HCT116 (cell line): Measurements from ENCODE around the gene PRKACA. TPM values are rescaled to one million over a fixed set of nuclear protein-coding genes. Genes with fewer than 3 reads are reported as not detected.
A peak's percentile ranks its signal among the peaks of the same experiment; 100 is the strongest.

ENCODE experiments used
- ATAC-seq: fragments of 200-7000 bp; cut with Tn5 transposase; 2 replicates; pipeline ENCODE4 v1.9.1; 2020; ENCODE audit warnings: mild to moderate bottlenecking, moderate library complexity
- BruUV-seq: library from RNA; stranded (reverse); fragments of 400-500 nt; replicated peaks from 2 replicates; lab custom pipeline; 2021; lab: Mats Ljungman, UMichigan
- CTCF ChIA-PET: fragments of 300-600 bp; sonication (Branson Sonifier 250); formaldehyde crosslinking; loops from one replicate; lab custom pipeline; 2021; ENCODE audit warnings: antibody characterized with exemption; lab: Charles Lee
- POLR2A ChIA-PET: fragments of 300-600, 350-600 bp; sonication (Branson Sonifier 250); formaldehyde crosslinking; loops from one replicate; lab custom pipeline; 2021; ENCODE audit warnings: antibody characterized with exemption; lab: Charles Lee
- RAD21 ChIA-PET, 2 experiments: fragments of 300-600 bp; sonication (Branson Sonifier 250); formaldehyde crosslinking; loops; one replicate each; lab custom pipeline; 2023; ENCODE audit warnings: low total read pairs in 2 of 2; ENCODE audit not compliant: uncharacterized antibody in 2 of 2, unreplicated experiment in 2 of 2, low non-redundant PET in 1 of 2; lab: Charles Lee
- DNase-seq: peaks from one replicate; pipeline ENCODE4 v3.0.0-alpha.2; 2010; ENCODE audit warnings: low read depth, low spot score
- H2AFZ ChIP-seq: fragments of 200-600 bp; shearing (Covaris generic), sonication (generic); 2 replicates; pipeline ENCODE4 v1.6.1; 2017; ENCODE audit warnings: low read depth, mixed run types, mixed read lengths, antibody characterized with exemption, low read length; ENCODE audit not compliant: poor library complexity, severe bottlenecking
- H3K27ac ChIP-seq: 2 replicates; pipeline ENCODE4 v1.5.1; 2012; ENCODE audit warnings: low read depth, low read length
- H3K27me3 ChIP-seq: fragments of 200-600 bp; sonication (generic); 2 replicates; pipeline ENCODE4 v1.6.1; 2016; ENCODE audit warnings: mixed run types, low read length, mixed read lengths; ENCODE audit not compliant: insufficient read depth
- H3K36me3 ChIP-seq, 2 experiments: fragments of 200-500 bp in 1 of 2; fragments of 200-600 bp in 1 of 2; sonication (Bioruptor generic) in 1 of 2; sonication (generic) in 1 of 2; 2 replicates each; pipeline versions ENCODE4 v1.5.1 to v1.6.1; 2014 to 2016; ENCODE audit warnings: low read length in 2 of 2, inconsistent platforms in 1 of 2, mixed read lengths in 1 of 2, mixed run types in 1 of 2; ENCODE audit not compliant: insufficient read depth in 2 of 2, control insufficient read depth in 1 of 2
- H3K4me1 ChIP-seq, 2 experiments: fragments of 200-600 bp in 1 of 2; sonication (generic) in 1 of 2; 2 replicates each; pipeline versions ENCODE4 v1.5.1 to v1.6.1; 2012 to 2017; ENCODE audit warnings: low read length in 2 of 2, inconsistent platforms in 1 of 2, mild to moderate bottlenecking in 1 of 2, mixed read lengths in 1 of 2, mixed run types in 1 of 2, moderate library complexity in 1 of 2; ENCODE audit not compliant: insufficient read depth in 2 of 2, control insufficient read depth in 1 of 2
- H3K4me2 ChIP-seq: fragments of 200-600 bp; sonication (generic); 2 replicates; pipeline ENCODE4 v1.6.1; 2017; ENCODE audit warnings: mixed run types, low read length, mixed read lengths
- H3K4me3 ChIP-seq, 2 experiments: fragments of 200-600 bp in 1 of 2; sonication (generic) in 1 of 2; replicated peaks in 1 of 2; 2 replicates each; pipeline ENCODE4 v1.5.1; 2011 to 2016; ENCODE audit warnings: low read length in 2 of 2, control low read depth in 1 of 2, low read depth in 1 of 2, mild to moderate bottlenecking in 1 of 2, mixed read lengths in 1 of 2, mixed run types in 1 of 2
- H3K79me2 ChIP-seq: fragments of 200-600 bp; sonication (generic); 2 replicates; pipeline ENCODE4 v1.6.1; 2017; ENCODE audit warnings: mild to moderate bottlenecking, mixed run types, low read length, moderate library complexity, mixed read lengths; ENCODE audit not compliant: insufficient read depth
- H3K9ac ChIP-seq: fragments of 200-600 bp; sonication (generic); 2 replicates; pipeline ENCODE4 v1.6.1; 2016; ENCODE audit warnings: low read length, mixed read lengths
- H3K9me2 ChIP-seq: fragments of 200-600 bp; sonication (generic), shearing (Covaris generic); 2 replicates; pipeline ENCODE4 v1.6.1; 2017; ENCODE audit warnings: mixed run types, mild to moderate bottlenecking, moderate library complexity; ENCODE audit not compliant: insufficient read depth
- H3K9me3 ChIP-seq, 2 experiments: fragments of 200-500 bp in 1 of 2; fragments of 200-600 bp in 1 of 2; sonication (Bioruptor generic) in 1 of 2; sonication (generic) in 1 of 2; 2 replicates each; pipeline ENCODE4 v1.6.1; 2014 to 2017; ENCODE audit warnings: low read length in 2 of 2, mixed read lengths in 2 of 2, inconsistent platforms in 1 of 2, low read depth in 1 of 2, mild to moderate bottlenecking in 1 of 2, mixed run types in 1 of 2, moderate library complexity in 1 of 2; ENCODE audit not compliant: control insufficient read depth in 1 of 2, insufficient read depth in 1 of 2
- H4K20me1 ChIP-seq: fragments of 200-600 bp; sonication (generic), shearing (Covaris generic); 2 replicates; pipeline ENCODE4 v1.6.1; 2017; ENCODE audit warnings: mixed run types, mild to moderate bottlenecking, moderate library complexity; ENCODE audit not compliant: insufficient read depth
- CBX3 ChIP-seq: IDR thresholded peaks from 2 replicates; pipeline ENCODE4 v1.6.1; 2012; ENCODE audit warnings: low read depth
- CEBPB ChIP-seq: IDR thresholded peaks from 2 replicates; pipeline ENCODE4 v1.6.1; 2012; ENCODE audit warnings: low read depth
- FOSL1 ChIP-seq: IDR thresholded peaks from 2 replicates; pipeline ENCODE4 v1.6.1; 2012; ENCODE audit warnings: low read depth
- JUND ChIP-seq: IDR thresholded peaks from 2 replicates; pipeline ENCODE4 v1.6.1; 2012
- POLR2A ChIP-seq: IDR thresholded peaks from 2 replicates; pipeline ENCODE4 v1.7.0; 2011; ENCODE audit warnings: borderline replicate concordance; ENCODE audit not compliant: insufficient read depth, insufficient read length; ENCODE audit errors: extremely low read depth
- SIN3A ChIP-seq: IDR thresholded peaks from 2 replicates; pipeline ENCODE4 v1.6.1; 2012; ENCODE audit warnings: low read depth
- SP1 ChIP-seq: IDR thresholded peaks from 2 replicates; pipeline ENCODE4 v1.6.1; 2012; ENCODE audit warnings: low read depth
- TCF7L2 ChIP-seq: IDR thresholded peaks from 2 replicates; pipeline ENCODE4 v1.7.0; 2011; ENCODE audit warnings: borderline replicate concordance, inconsistent platforms; ENCODE audit not compliant: insufficient read depth, insufficient read length; ENCODE audit errors: extremely low read depth
- ZFX ChIP-seq: fragments of 450-650 bp; IDR thresholded peaks from 2 replicates; pipeline ENCODE4 v1.6.1; 2017
- ZNF274 ChIP-seq: fragments of 200-500 bp; sonication (Bioruptor generic); IDR thresholded peaks from 2 replicates; pipeline ENCODE4 v1.6.1; 2014; ENCODE audit warnings: mild to moderate bottlenecking, low read depth, low read length, inconsistent platforms
- intact Hi-C: fragments of 100-400 bp; cut with micrococcal nuclease; formaldehyde crosslinking; loops from 2 replicates; pipeline ENCODE4 v1.10.0; 2022
- total RNA-seq: library from RNA; stranded (reverse); gene quantifications from one replicate; pipeline ENCODE4 v1.2.1, GENCODE V29; 2021; ENCODE audit not compliant: unreplicated experiment
- TF ChIP-seq, protein P1 (sequence below): IDR thresholded peaks from 2 replicates; pipeline ENCODE4 v1.6.1; 2012; ENCODE audit warnings: low read depth
- TF ChIP-seq, protein P2 (sequence below): IDR thresholded peaks from 2 replicates; pipeline ENCODE4 v1.6.1; 2012

Gene PRKACA
- total RNA-seq, 1 experiment from 2014 or later = 95.7 TPM

DNA sequence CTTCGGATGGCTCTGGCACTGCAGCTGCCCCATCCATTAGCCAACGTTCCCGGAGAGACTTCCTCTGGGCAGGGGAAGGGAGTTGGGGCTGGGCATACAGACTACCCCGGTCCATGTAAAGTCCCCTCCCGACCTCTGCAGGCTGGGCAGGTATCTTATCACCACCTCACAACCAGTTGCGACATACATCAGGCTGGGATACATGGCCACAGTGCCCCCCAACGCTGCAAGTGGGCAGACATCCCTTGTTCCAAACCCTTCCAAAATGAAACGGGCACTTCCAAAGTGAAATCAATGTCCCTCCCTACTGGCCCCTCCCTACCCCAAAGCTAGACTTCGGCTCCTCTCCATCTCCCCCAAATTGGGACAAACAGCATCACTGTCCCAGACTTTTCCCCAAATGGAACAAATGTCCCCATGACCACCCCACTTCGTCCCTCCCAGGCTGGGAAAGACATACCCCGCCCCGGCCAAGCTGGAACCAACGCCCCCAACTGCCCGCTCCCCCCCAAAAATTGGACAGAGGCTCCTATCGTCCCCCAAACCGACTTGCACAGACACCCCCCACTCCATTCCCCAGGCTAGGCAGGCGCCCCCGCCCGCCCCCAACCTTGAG lies 60.7 kb downstream of the PRKACA start:
- H3K79me2 ChIP-seq = no peaks in the 10 kb centered on the region
- H3K4me3 ChIP-seq = peak overlapping the region; percentile 50 to 56
- intact Hi-C loops = no loop called here
- ChIA-PET CTCF (interaction anchor here (0.6 to 5.7 kb wide), 8 partner anchors 8 to 292 kb away, joined by 3 to 83 read pairs (median 4); partner anchors contain the start of genes IL27RA and MISP3), RAD21 (no interaction called here), POLR2A (interaction anchor here (0.6 to 0.9 kb wide), 2 partner anchors 261 to 633 kb away, joined by 3 to 6 read pairs; partner anchors contain the start of genes ZNF333 and ZSWIM4)
- no peak overlapping the region for H2AFZ ChIP-seq
- no peaks in the 10 kb centered on the region for H3K36me3 ChIP-seq
- no peaks in the 10 kb centered on the region for H3K27me3 ChIP-seq
- peak overlapping the region; percentile 81 for H3K4me2 ChIP-seq
- H3K9me2 ChIP-seq = no peaks in the 10 kb centered on the region
- TF ChIP-seq CBX3 (no peak), JUND (no peak), ZFX (no peak), FOSL1 (no peak), ZNF274 (no peak), TCF7L2 (no peak), POLR2A (no peak), CEBPB (no peak; the same call in none of the 2 replicates), SIN3A (no peak), SP1 (no peak)
- TF ChIP-seq, protein P1, sequence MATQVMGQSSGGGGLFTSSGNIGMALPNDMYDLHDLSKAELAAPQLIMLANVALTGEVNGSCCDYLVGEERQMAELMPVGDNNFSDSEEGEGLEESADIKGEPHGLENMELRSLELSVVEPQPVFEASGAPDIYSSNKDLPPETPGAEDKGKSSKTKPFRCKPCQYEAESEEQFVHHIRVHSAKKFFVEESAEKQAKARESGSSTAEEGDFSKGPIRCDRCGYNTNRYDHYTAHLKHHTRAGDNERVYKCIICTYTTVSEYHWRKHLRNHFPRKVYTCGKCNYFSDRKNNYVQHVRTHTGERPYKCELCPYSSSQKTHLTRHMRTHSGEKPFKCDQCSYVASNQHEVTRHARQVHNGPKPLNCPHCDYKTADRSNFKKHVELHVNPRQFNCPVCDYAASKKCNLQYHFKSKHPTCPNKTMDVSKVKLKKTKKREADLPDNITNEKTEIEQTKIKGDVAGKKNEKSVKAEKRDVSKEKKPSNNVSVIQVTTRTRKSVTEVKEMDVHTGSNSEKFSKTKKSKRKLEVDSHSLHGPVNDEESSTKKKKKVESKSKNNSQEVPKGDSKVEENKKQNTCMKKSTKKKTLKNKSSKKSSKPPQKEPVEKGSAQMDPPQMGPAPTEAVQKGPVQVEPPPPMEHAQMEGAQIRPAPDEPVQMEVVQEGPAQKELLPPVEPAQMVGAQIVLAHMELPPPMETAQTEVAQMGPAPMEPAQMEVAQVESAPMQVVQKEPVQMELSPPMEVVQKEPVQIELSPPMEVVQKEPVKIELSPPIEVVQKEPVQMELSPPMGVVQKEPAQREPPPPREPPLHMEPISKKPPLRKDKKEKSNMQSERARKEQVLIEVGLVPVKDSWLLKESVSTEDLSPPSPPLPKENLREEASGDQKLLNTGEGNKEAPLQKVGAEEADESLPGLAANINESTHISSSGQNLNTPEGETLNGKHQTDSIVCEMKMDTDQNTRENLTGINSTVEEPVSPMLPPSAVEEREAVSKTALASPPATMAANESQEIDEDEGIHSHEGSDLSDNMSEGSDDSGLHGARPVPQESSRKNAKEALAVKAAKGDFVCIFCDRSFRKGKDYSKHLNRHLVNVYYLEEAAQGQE = no peak
- TF ChIP-seq, protein P2, sequence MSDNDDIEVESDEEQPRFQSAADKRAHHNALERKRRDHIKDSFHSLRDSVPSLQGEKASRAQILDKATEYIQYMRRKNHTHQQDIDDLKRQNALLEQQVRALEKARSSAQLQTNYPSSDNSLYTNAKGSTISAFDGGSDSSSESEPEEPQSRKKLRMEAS = no peak
- no peak for DNase-seq
- no peaks in the 10 kb centered on the region for H4K20me1 ChIP-seq
- no peak for ATAC-seq
- no TSS peak for BruUV-seq
- no peaks in the 10 kb centered on the region for H3K9me3 ChIP-seq
- H3K27ac ChIP-seq = no peak overlapping the region; the same call in 1 of the 2 replicates
- H3K4me1 ChIP-seq = peaks cover 17 to 33% of the 10 kb centered on the region in 2 experiments
- H3K9ac ChIP-seq = no peak overlapping the region
